H1 (cell line): ENCODE measurements around the gene NMNAT3. TPM values are rescaled to one million over a fixed set of nuclear protein-coding genes. Genes with fewer than 3 reads are reported as not detected.

Experiments
- CTCF ChIA-PET: fragments of 300-600 bp; sonication (Branson Sonifier 250); formaldehyde crosslinking; loops from one replicate; lab custom pipeline; 2021; ENCODE audit not compliant: partially characterized antibody; lab: Charles Lee
- POLR2A ChIA-PET: fragments of 300-600 bp; sonication (Branson Sonifier 250); formaldehyde crosslinking; loops from one replicate; lab custom pipeline; 2021; ENCODE audit warnings: inconsistent platforms; ENCODE audit not compliant: partially characterized antibody; lab: Charles Lee
- DNase-seq, 2 experiments: peaks; one replicate each; pipeline versions ENCODE4 v3.0.0 to v3.0.0-alpha.2; 2010 to 2022; ENCODE audit warnings: low spot score in 2 of 2, low read depth in 1 of 2, mixed read lengths in 1 of 2
- FAIRE-seq: peaks from 2 replicates; lab custom pipeline; 2011; peaks lifted over from hg19 to GRCh38; lab: Jason Lieb, UNC
- H2AFZ ChIP-seq: 2 replicates; pipeline ENCODE4 v1.8.1; 2012; ENCODE audit warnings: low read length, inconsistent platforms
- H2AK5ac ChIP-seq: 2 replicates; pipeline ENCODE4 v1.6.1; 2013; ENCODE audit warnings: low read depth, low read length
- H2BK120ac ChIP-seq: replicated peaks from 2 replicates; pipeline ENCODE3; 2013; ENCODE audit warnings: low read depth, low read length, inconsistent platforms
- H2BK12ac ChIP-seq: 2 replicates; pipeline ENCODE4 v1.6.1; 2013; ENCODE audit warnings: low read depth, low read length
- H2BK15ac ChIP-seq: 2 replicates; pipeline ENCODE4 v1.6.1; 2013; ENCODE audit warnings: low read length
- H2BK20ac ChIP-seq: 2 replicates; pipeline ENCODE4 v1.6.1; 2013; ENCODE audit warnings: low read length
- H2BK5ac ChIP-seq: 2 replicates; pipeline ENCODE4 v1.6.1; 2013; ENCODE audit warnings: low read depth, low read length
- H3K14ac ChIP-seq: 2 replicates; pipeline ENCODE4 v1.6.1; 2013; ENCODE audit warnings: inconsistent platforms; ENCODE audit not compliant: insufficient read length
- H3K18ac ChIP-seq: 2 replicates; pipeline ENCODE4 v1.6.1; 2013; ENCODE audit warnings: low read length; ENCODE audit errors: extremely low read depth
- H3K23ac ChIP-seq: 2 replicates; pipeline ENCODE4 v1.6.1; 2013; ENCODE audit warnings: inconsistent platforms; ENCODE audit not compliant: insufficient read length
- H3K23me2 ChIP-seq: 2 replicates; pipeline ENCODE4 v1.6.1; 2013; ENCODE audit warnings: low read depth, low read length
- H3K27ac ChIP-seq: 2 replicates; pipeline ENCODE4 v1.6.1; 2011; ENCODE audit warnings: low read depth, low read length, inconsistent platforms
- H3K27me3 ChIP-seq, 4 experiments: replicated peaks in 1 of 4; 1 replicate in 1 of 4; 2 replicates in 3 of 4; pipeline versions ENCODE4 v1.6.1 to v1.8.1; 2011 to 2013; ENCODE audit warnings: low read length in 3 of 4, mild to moderate bottlenecking in 3 of 4, inconsistent platforms in 2 of 4, mixed read lengths in 2 of 4, moderate library complexity in 1 of 4; ENCODE audit not compliant: control insufficient read depth in 3 of 4, insufficient read depth in 3 of 4; ENCODE audit errors: extremely low read depth in 1 of 4
- H3K36me3 ChIP-seq, 4 experiments: 2 replicates each; pipeline versions ENCODE4 v1.6.1 to v1.8.1; 2011 to 2013; ENCODE audit warnings: mild to moderate bottlenecking in 4 of 4, low read length in 3 of 4, moderate library complexity in 2 of 4, control low read depth in 1 of 4, inconsistent platforms in 1 of 4; ENCODE audit not compliant: insufficient read depth in 4 of 4, control insufficient read depth in 2 of 4
- H3K4ac ChIP-seq: replicated peaks from 2 replicates; pipeline ENCODE3; 2013; ENCODE audit warnings: low read length, low read depth, mixed read lengths, inconsistent platforms; ENCODE audit not compliant: insufficient read length
- H3K4me1 ChIP-seq, 4 experiments: replicated peaks in 1 of 4; 1 replicate in 1 of 4; 2 replicates in 3 of 4; pipeline versions ENCODE4 v1.6.1 to v1.8.1; 2011 to 2013; ENCODE audit warnings: low read length in 3 of 4, inconsistent platforms in 2 of 4, mixed read lengths in 1 of 4; ENCODE audit not compliant: insufficient read depth in 4 of 4, control insufficient read depth in 3 of 4
- H3K4me2 ChIP-seq, 2 experiments: 2 replicates each; pipeline versions ENCODE4 v1.6.1 to v1.8.1; 2011 to 2013; ENCODE audit warnings: low read depth in 2 of 2, low read length in 2 of 2, control low read depth in 1 of 2, inconsistent platforms in 1 of 2, mild to moderate bottlenecking in 1 of 2; ENCODE audit not compliant: insufficient read depth in 1 of 2
- H3K4me3 ChIP-seq, 4 experiments: fragments of 200-600, 300-600 bp in 1 of 4; sonication (generic), shearing (Covaris generic), sonication (Bioruptor Twin) in 1 of 4; 2 replicates each; pipeline versions ENCODE4 v1.5.1 to v1.8.1; 2011 to 2016; ENCODE audit warnings: low read length in 4 of 4, low read depth in 3 of 4, control low read depth in 2 of 4, inconsistent platforms in 2 of 4, mild to moderate bottlenecking in 2 of 4, mixed read lengths in 1 of 4, moderate library complexity in 1 of 4; ENCODE audit not compliant: insufficient read depth in 2 of 4; ENCODE audit errors: extremely low read depth in 1 of 4
- H3K56ac ChIP-seq: replicated peaks from 2 replicates; pipeline ENCODE3; 2013; ENCODE audit warnings: low read depth, mild to moderate bottlenecking, mixed read lengths, low read length, inconsistent platforms; ENCODE audit not compliant: insufficient read length
- H3K79me1 ChIP-seq: 2 replicates; pipeline ENCODE4 v1.6.1; 2013; ENCODE audit warnings: low read depth, low read length, control low read depth
- H3K79me2 ChIP-seq, 2 experiments: 2 replicates each; pipeline versions ENCODE4 v1.6.1 to v1.8.1; 2012 to 2013; ENCODE audit warnings: low read length in 2 of 2, mild to moderate bottlenecking in 2 of 2, inconsistent platforms in 1 of 2; ENCODE audit not compliant: insufficient read depth in 2 of 2, control insufficient read depth in 1 of 2
- H3K9ac ChIP-seq, 4 experiments: replicated peaks in 1 of 4; 1 replicate in 1 of 4; 2 replicates in 3 of 4; pipeline versions ENCODE4 v1.6.1 to v1.8.1; 2011 to 2013; ENCODE audit warnings: low read depth in 3 of 4, low read length in 3 of 4, control low read depth in 2 of 4, mild to moderate bottlenecking in 2 of 4, moderate library complexity in 2 of 4, inconsistent platforms in 1 of 4; ENCODE audit errors: extremely low read depth in 1 of 4
- H3K9me3 ChIP-seq, 2 experiments: 2 replicates each; pipeline versions ENCODE4 v1.6.1 to v1.8.1; 2012 to 2013; ENCODE audit warnings: mild to moderate bottlenecking in 2 of 2, moderate library complexity in 2 of 2, control low read depth in 1 of 2, inconsistent platforms in 1 of 2, low read depth in 1 of 2, low read length in 1 of 2, mixed read lengths in 1 of 2; ENCODE audit not compliant: insufficient read depth in 2 of 2
- H4K20me1 ChIP-seq, 2 experiments: replicated peaks in 1 of 2; 2 replicates each; pipeline versions ENCODE3 to v1.8.1; 2011 to 2013; ENCODE audit warnings: inconsistent platforms in 2 of 2, low read length in 2 of 2, mild to moderate bottlenecking in 1 of 2; ENCODE audit not compliant: insufficient read depth in 2 of 2, control insufficient read depth in 1 of 2
- H4K5ac ChIP-seq: 2 replicates; pipeline ENCODE4 v1.6.1; 2013; ENCODE audit warnings: low read length, low read depth, mixed read lengths, inconsistent platforms; ENCODE audit not compliant: insufficient read length
- H4K8ac ChIP-seq: 2 replicates; pipeline ENCODE4 v1.8.0; 2013; ENCODE audit warnings: mild to moderate bottlenecking, moderate library complexity, low read length, inconsistent platforms; ENCODE audit not compliant: insufficient read depth; ENCODE audit errors: extremely low read depth
- H4K91ac ChIP-seq: replicated peaks from 2 replicates; pipeline ENCODE3; 2013; ENCODE audit warnings: low read length, mixed read lengths, inconsistent platforms; ENCODE audit not compliant: insufficient read length
- CHD2 ChIP-seq: IDR thresholded peaks from 2 replicates; pipeline ENCODE4 v1.6.1; 2012; ENCODE audit warnings: low read length, improper control_type of control experiment
- POU5F1 ChIP-seq: IDR thresholded peaks from 2 replicates; pipeline ENCODE4 v1.6.1; 2011; ENCODE audit warnings: low read depth, mild to moderate bottlenecking, low read length, moderate library complexity
- SP1 ChIP-seq: IDR thresholded peaks from 2 replicates; pipeline ENCODE4 v1.6.1; 2011; ENCODE audit warnings: low read depth, low read length
- WGBS, 2 experiments: shearing (Covaris generic) in 1 of 2; methylation state at CpG; one replicate each; pipeline versions ENCODE4 v1.1.6 to v1.1.7; 2013 to 2015; ENCODE audit warnings: low lambda C conversion rate in 2 of 2, mixed read lengths in 2 of 2, inconsistent platforms in 1 of 2, low coverage in 1 of 2, missing lambda C conversion rate in 1 of 2; ENCODE audit not compliant: insufficient replicate concordance in 2 of 2, insufficient coverage in 1 of 2, insufficient read length in 1 of 2; ENCODE audit errors: extremely low coverage in 1 of 2, missing lambda C conversion rate in 1 of 2; 5-methylcytosine and 5-hydroxymethylcytosine counted together
- polyA plus RNA-seq, 7 experiments: library from polyadenylated mRNA; depleted of rRNA in 3 of 7; stranded (reverse) in 5 of 7; unstranded in 2 of 7; fragments of >200 nt in 5 of 7; fragments of 200-250 nt in 2 of 7; gene quantifications; 1 replicate in 5 of 7; 2 replicates in 1 of 7; 4 replicates in 1 of 7; pipeline versions ENCODE4 v1.2.1 to v1.2.3, GENCODE V29; 2011 to 2013; ENCODE audit warnings: missing spikeins in 2 of 7, mixed read lengths in 2 of 7
- total RNA-seq: library from RNA; stranded (reverse); fragmentation: NEBNext Ultra II Directional; extraction: Animal tissue kit (Norgen Biotek cat#: 25700); gene quantifications from 2 replicates; pipeline ENCODE4 v1.2.1, GENCODE V29; 2021

Gene NMNAT3
- total and polyA plus RNA-seq, 2 of the 8 experiments (the other 6 are each of a cell fraction or from before 2014, with no cell fraction given), result 4.2 to 4.3 TPM

DNA sequence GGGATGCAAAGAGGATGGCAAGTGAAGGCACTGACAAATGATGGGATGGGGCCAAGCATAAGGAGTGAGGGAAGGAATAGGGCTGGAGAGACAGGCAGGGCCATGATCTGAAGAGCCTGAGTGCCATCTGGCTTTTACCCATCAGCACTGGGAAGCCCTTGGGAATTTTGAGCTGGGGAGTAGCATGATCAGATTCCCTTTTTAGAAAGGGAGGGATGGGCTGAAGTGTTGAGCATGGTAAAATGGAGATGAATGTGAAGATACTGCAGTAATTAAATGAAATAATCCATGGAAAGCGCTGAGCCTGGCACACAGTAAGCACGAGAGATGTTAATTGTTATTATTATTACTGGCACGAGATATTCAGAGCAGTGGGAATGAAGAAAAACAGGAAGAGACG is 148.1 kb downstream of the NMNAT3 start:
- Histone ChIP-seq H3K4ac (no peak overlapping the region), H3K27me3 (peaks cover 0 to 4% (median 0%) of the 10 kb centered on the region in 4 experiments; a peak in 3 of 7 replicates), H2AK5ac (no peak overlapping the region), H2BK12ac (no peak overlapping the region), H3K4me3 (no peak overlapping the region), H2BK15ac (no peak overlapping the region), H3K4me1 (peaks cover 0 to 20% (median 9%) of the 10 kb centered on the region in 4 experiments; a peak in 6 of 7 replicates), H3K23ac (no peak overlapping the region), H3K79me1 (no peaks in the 10 kb centered on the region), H3K9me3 (no peaks in the 10 kb centered on the region; a peak in 1 of 4 replicates), H4K8ac (no peak overlapping the region), H3K23me2 (no peaks in the 10 kb centered on the region; the same call in 1 of the 2 replicates), H3K56ac (no peak overlapping the region), H4K5ac (no peak overlapping the region), H4K20me1 (no peaks in the 10 kb centered on the region), H3K4me2 (no peak overlapping the region), H3K36me3 (no peaks in the 10 kb centered on the region), H2BK120ac (no peak overlapping the region), H2BK20ac (no peak overlapping the region), H3K18ac (no peak overlapping the region), H3K14ac (no peak overlapping the region), H2AFZ (no peak overlapping the region), H3K27ac (no peak overlapping the region), H3K79me2 (no peaks in the 10 kb centered on the region), H4K91ac (no peak overlapping the region), H3K9ac (no peak overlapping the region), H2BK5ac (no peak overlapping the region)
- 90% methylated on average over 4 of the region's 4 CpGs; no CpG with 5 or more reads in 1 of the 2 experiments for WGBS, 2 experiments
- ChIA-PET POLR2A (no interaction called here), CTCF (interaction anchor here (1.2 to 2.8 kb wide), 3 partner anchors 32 to 101 kb away, joined by 3 to 13 read pairs (median 8); no protein-coding TSS in a partner anchor)
- DNase-seq, result no peak
- FAIRE-seq, result no peak
- TF ChIP-seq CHD2, result no peak
- TF ChIP-seq SP1, result no peak
- no peak for TF ChIP-seq POU5F1
